HepG2 (cell line): ENCODE data around the gene UBE2M. TPM values are rescaled to one million over a fixed set of nuclear protein-coding genes. Genes with fewer than 3 reads are reported as not detected.

Experiments used
- ATF3 ChIP-seq: sonication (generic); formaldehyde crosslinking; IDR thresholded peaks from 2 replicates; pipeline ENCODE4 v1.4.0; 2020; ENCODE audit warnings: missing genetic modification reagents
- ATF7 ChIP-seq, 2 experiments: fragments of 450-650 bp in 1 of 2; sonication (generic) in 1 of 2; formaldehyde crosslinking in 1 of 2; IDR thresholded peaks; 2 replicates each; pipeline versions ENCODE4 v1.4.0 to v1.6.1; 2016 to 2020; ENCODE audit warnings: antibody characterized with exemption in 1 of 2, mild to moderate bottlenecking in 1 of 2, missing genetic modification reagents in 1 of 2
- BORCS8-MEF2B ChIP-seq: sonication (generic); formaldehyde crosslinking; IDR thresholded peaks from 2 replicates; pipeline ENCODE4 v1.8.0; 2022; ENCODE audit warnings: mild to moderate bottlenecking, missing genetic modification reagents
- EHMT2 ChIP-seq: fragments of 200-600 bp; sonication (generic); IDR thresholded peaks from 2 replicates; pipeline ENCODE4 v1.7.0; 2017; ENCODE audit warnings: antibody characterized with exemption, low read depth, low read length, borderline replicate concordance
- HES4 ChIP-seq: sonication (generic); formaldehyde crosslinking; IDR thresholded peaks from 2 replicates; pipeline ENCODE4 v1.9.0; 2021; ENCODE audit warnings: mild to moderate bottlenecking, missing genetic modification reagents, borderline replicate concordance
- MXD4 ChIP-seq: IDR thresholded peaks from 2 replicates; pipeline ENCODE4 v1.6.1; 2016; ENCODE audit warnings: mild to moderate bottlenecking, missing biosample characterization, missing genetic modification reagents
- NFKBIZ ChIP-seq: IDR thresholded peaks from 2 replicates; pipeline ENCODE4 v1.6.1; 2018; ENCODE audit warnings: missing genetic modification reagents, missing compliant biosample characterization
- PAWR ChIP-seq: sonication (generic); formaldehyde crosslinking; IDR thresholded peaks from 2 replicates; pipeline ENCODE4 v1.4.0; 2020; ENCODE audit warnings: missing genetic modification reagents, mild to moderate bottlenecking, borderline replicate concordance
- PITX1 ChIP-seq: sonication (generic); formaldehyde crosslinking; IDR thresholded peaks from 2 replicates; pipeline ENCODE4 v1.5.1; 2020; ENCODE audit warnings: mild to moderate bottlenecking, missing genetic modification reagents
- SIX1 ChIP-seq: sonication (generic); formaldehyde crosslinking; IDR thresholded peaks from 2 replicates; pipeline ENCODE4 v1.4.0; 2020; ENCODE audit warnings: missing genetic modification reagents, borderline replicate concordance
- STAT5B ChIP-seq: sonication (generic); formaldehyde crosslinking; IDR thresholded peaks from 2 replicates; pipeline ENCODE4 v1.4.0; 2020; ENCODE audit warnings: missing genetic modification reagents
- TARDBP ChIP-seq: sonication (generic); formaldehyde crosslinking; IDR thresholded peaks from 2 replicates; pipeline ENCODE4 v1.8.0; 2022; ENCODE audit warnings: mild to moderate bottlenecking, missing genetic modification reagents
- WIZ ChIP-seq: sonication (generic); formaldehyde crosslinking; IDR thresholded peaks from 2 replicates; pipeline ENCODE4 v1.5.1; 2020; ENCODE audit warnings: mild to moderate bottlenecking, missing genetic modification reagents
- ZNF292 ChIP-seq: sonication (generic); formaldehyde crosslinking; IDR thresholded peaks from 2 replicates; pipeline ENCODE4 v1.8.1; 2022; ENCODE audit warnings: mild to moderate bottlenecking, low read depth, missing genetic modification reagents, borderline replicate concordance
- ZNF33A ChIP-seq: sonication (generic); formaldehyde crosslinking; IDR thresholded peaks from 2 replicates; pipeline ENCODE4 v1.5.1; 2020; ENCODE audit warnings: missing genetic modification reagents, mild to moderate bottlenecking, moderate library complexity, borderline replicate concordance
- ZNF772 ChIP-seq: sonication (generic); formaldehyde crosslinking; IDR thresholded peaks from 2 replicates; pipeline ENCODE4 v1.5.0; 2020; ENCODE audit warnings: mild to moderate bottlenecking, missing genetic modification reagents
- ZNF773 ChIP-seq: sonication (generic); formaldehyde crosslinking; IDR thresholded peaks from 2 replicates; pipeline ENCODE4 v1.4.0; 2020; ENCODE audit warnings: missing genetic modification reagents, borderline replicate concordance
- ZNF878 ChIP-seq: sonication (generic); formaldehyde crosslinking; IDR thresholded peaks from 2 replicates; pipeline ENCODE4 v1.8.1; 2023; ENCODE audit warnings: mild to moderate bottlenecking, missing genetic modification reagents, moderate library complexity
- polyA plus RNA-seq, 8 experiments: library from polyadenylated mRNA; depleted of rRNA in 3 of 8; stranded (reverse) in 7 of 8; unstranded in 1 of 8; fragments of >200 nt; fragmentation: Illumina TruSeq in 4 of 8; extraction: Trizol in 4 of 8; gene quantifications; 2 replicates each; pipeline versions ENCODE4 v1.2.1 to v1.2.3, GENCODE V29; 2011 to 2016; ENCODE audit warnings: low read depth in 4 of 8, missing spikeins in 1 of 8, mixed read lengths in 1 of 8; ENCODE audit not compliant: insufficient read depth in 1 of 8
- total RNA-seq, 5 experiments: library from RNA; depleted of rRNA; stranded (reverse); fragments of >200 nt; fragmentation: Illumina TruSeq; extraction: Trizol; gene quantifications; 2 replicates each; pipeline ENCODE4 v1.2.3, GENCODE V29; 2016; ENCODE audit warnings: low read depth in 1 of 5
- TF ChIP-seq, protein P1 (sequence below): IDR thresholded peaks from 2 replicates; pipeline ENCODE4 v1.6.1; 2016; ENCODE audit warnings: low read depth, missing genetic modification reagents, missing compliant biosample characterization
- TF ChIP-seq, protein P2 (sequence below): sonication (generic); formaldehyde crosslinking; conservative IDR thresholded peaks from 2 replicates; pipeline ENCODE4 v1.4.0; 2020; ENCODE audit warnings: missing genetic modification reagents
- TF ChIP-seq, protein P3 (sequence below): IDR thresholded peaks from 2 replicates; pipeline ENCODE4 v1.6.1; 2016; ENCODE audit warnings: missing biosample characterization, missing genetic modification reagents, low read depth

The UBE2M gene
- total and polyA plus RNA-seq, 2 of the 13 experiments (the other 11 are each of a cell fraction or from before 2014, with no cell fraction given): 36.2 to 50.3 TPM

DNA sequence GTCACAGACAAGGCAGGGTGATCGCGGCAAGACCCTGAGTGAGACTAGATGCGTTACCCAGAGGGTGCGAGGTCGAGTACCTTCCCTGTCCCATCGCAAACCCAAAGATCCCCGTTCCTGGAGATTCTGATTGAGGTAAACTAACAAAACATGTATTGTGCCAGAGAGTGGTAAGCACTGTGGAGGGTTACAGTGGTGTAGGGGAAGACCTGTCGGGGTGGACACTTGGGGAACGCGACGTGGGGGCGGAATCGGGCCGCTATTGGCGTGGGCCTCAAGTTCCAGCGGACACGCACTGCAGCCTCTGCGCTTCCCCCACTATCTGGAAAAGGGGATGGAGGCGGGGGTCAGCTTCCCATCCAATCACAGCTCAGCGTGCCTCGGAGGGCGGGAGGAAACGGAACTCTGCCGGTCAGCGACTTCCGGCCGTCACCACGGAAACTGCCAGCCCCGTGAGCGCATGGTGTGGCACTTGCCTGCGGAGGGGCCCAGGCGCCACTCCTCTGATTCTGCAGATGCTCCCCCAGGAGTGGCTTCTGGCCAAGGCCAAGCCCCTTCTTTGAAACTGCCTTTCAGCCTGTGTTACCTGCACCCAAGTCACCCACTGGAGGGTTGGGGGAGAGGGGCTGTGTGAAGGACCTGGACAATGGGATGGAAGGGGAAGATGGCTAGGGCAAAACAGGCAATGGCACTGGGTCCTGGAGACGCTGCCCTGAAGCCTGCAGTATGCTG, 1.0 kb upstream of the UBE2M start (continued):
- TF ChIP-seq, protein P1, sequence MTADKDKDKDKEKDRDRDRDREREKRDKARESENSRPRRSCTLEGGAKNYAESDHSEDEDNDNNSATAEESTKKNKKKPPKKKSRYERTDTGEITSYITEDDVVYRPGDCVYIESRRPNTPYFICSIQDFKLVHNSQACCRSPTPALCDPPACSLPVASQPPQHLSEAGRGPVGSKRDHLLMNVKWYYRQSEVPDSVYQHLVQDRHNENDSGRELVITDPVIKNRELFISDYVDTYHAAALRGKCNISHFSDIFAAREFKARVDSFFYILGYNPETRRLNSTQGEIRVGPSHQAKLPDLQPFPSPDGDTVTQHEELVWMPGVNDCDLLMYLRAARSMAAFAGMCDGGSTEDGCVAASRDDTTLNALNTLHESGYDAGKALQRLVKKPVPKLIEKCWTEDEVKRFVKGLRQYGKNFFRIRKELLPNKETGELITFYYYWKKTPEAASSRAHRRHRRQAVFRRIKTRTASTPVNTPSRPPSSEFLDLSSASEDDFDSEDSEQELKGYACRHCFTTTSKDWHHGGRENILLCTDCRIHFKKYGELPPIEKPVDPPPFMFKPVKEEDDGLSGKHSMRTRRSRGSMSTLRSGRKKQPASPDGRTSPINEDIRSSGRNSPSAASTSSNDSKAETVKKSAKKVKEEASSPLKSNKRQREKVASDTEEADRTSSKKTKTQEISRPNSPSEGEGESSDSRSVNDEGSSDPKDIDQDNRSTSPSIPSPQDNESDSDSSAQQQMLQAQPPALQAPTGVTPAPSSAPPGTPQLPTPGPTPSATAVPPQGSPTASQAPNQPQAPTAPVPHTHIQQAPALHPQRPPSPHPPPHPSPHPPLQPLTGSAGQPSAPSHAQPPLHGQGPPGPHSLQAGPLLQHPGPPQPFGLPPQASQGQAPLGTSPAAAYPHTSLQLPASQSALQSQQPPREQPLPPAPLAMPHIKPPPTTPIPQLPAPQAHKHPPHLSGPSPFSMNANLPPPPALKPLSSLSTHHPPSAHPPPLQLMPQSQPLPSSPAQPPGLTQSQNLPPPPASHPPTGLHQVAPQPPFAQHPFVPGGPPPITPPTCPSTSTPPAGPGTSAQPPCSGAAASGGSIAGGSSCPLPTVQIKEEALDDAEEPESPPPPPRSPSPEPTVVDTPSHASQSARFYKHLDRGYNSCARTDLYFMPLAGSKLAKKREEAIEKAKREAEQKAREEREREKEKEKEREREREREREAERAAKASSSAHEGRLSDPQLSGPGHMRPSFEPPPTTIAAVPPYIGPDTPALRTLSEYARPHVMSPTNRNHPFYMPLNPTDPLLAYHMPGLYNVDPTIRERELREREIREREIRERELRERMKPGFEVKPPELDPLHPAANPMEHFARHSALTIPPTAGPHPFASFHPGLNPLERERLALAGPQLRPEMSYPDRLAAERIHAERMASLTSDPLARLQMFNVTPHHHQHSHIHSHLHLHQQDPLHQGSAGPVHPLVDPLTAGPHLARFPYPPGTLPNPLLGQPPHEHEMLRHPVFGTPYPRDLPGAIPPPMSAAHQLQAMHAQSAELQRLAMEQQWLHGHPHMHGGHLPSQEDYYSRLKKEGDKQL: no peak
- no peak for TF ChIP-seq ATF3 (CRISPR knock-in tag)
- TF ChIP-seq ZNF292 (CRISPR knock-in tag): no peak
- TF ChIP-seq, protein P2, sequence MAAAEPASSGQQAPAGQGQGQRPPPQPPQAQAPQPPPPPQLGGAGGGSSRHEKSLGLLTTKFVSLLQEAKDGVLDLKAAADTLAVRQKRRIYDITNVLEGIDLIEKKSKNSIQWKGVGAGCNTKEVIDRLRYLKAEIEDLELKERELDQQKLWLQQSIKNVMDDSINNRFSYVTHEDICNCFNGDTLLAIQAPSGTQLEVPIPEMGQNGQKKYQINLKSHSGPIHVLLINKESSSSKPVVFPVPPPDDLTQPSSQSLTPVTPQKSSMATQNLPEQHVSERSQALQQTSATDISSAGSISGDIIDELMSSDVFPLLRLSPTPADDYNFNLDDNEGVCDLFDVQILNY (CRISPR knock-in tag): peak; percentile 28; the same call in 1 of the 2 replicates
- TF ChIP-seq STAT5B (CRISPR knock-in tag): no peak
- no peak for TF ChIP-seq ZNF773 (CRISPR knock-in tag)
- TF ChIP-seq WIZ (CRISPR knock-in tag): no peak
- TF ChIP-seq SIX1 (CRISPR knock-in tag): no peak
- no peak for TF ChIP-seq EHMT2
- TF ChIP-seq ZNF772 (CRISPR knock-in tag): peak; percentile 81
- no peak for TF ChIP-seq PITX1 (CRISPR knock-in tag)
- no peak for TF ChIP-seq NFKBIZ (CRISPR knock-in tag)
- TF ChIP-seq HES4 (CRISPR knock-in tag): peak; percentile 49; the same call in 1 of the 2 replicates
- no peak; the same call in 1 of the 2 replicates for TF ChIP-seq ZNF33A (CRISPR knock-in tag)
- peak; percentile 81; the same call in 1 of the 2 replicates for TF ChIP-seq ZNF878 (CRISPR knock-in tag)
- TF ChIP-seq, protein P3, sequence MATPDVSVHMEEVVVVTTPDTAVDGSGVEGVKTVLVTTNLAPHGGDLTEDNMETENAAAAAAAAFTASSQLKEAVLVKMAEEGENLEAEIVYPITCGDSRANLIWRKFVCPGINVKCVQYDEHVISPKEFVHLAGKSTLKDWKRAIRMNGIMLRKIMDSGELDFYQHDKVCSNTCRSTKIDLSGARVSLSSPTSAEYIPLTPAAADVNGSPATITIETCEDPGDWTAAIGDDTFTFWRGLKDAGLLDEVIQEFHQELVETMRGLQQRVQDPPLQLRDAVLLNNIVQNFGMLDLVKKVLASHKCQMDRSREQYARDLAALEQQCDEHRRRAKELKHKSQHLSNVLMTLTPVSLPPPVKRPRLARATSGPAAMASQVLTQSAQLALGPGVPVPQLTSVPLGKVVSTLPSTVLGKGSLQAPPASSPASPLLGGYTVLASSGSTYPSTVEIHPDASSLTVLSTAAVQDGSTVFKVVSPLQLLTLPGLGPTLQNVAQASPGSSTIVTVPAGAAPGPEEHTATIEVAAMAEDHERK (CRISPR knock-in tag): no peak; the same call in 1 of the 2 replicates
- TF ChIP-seq TARDBP (CRISPR knock-in tag): peak; percentile 61
- peak; percentile 75; the same call in 1 of the 2 replicates for TF ChIP-seq BORCS8-MEF2B (CRISPR knock-in tag)
- no peak for TF ChIP-seq ATF7 (IDR thresholded peaks at IDR 0.05)
- TF ChIP-seq ATF7 (CRISPR knock-in tag; IDR thresholded peaks at IDR 0.05): no peak; the same call in 1 of the 2 replicates
- peak; percentile 97 for TF ChIP-seq MXD4 (CRISPR knock-in tag)
- 0 out of 2 replicates have a peak, but pooled peaks have one; percentile 27 for TF ChIP-seq PAWR (CRISPR knock-in tag)
